ENCODE data around the gene PCDHB3.
"Not testable (repeated sequence)": the region's sequence is repeated elsewhere in the genome, so short reads cannot be mapped to it uniquely, and the experiment has no call there.

The PCDHB3 gene

DNA sequence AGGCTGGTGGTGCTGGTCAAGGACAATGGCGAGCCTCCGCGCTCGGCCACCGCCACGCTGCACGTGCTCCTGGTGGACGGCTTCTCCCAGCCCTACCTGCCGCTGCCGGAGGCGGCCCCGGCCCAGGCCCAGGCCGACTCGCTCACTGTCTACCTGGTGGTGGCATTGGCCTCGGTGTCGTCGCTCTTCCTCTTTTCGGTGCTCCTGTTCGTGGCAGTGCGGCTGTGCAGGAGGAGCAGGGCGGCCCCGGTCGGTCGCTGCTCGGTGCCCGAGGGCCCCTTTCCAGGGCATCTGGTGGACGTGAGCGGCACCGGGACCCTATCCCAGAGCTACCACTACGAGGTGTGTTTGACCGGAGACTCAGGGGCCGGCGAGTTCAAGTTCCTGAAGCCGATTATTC lies 37.1 kb downstream of the PCDHB3 start:
- not testable (repeated sequence) for DNase-seq

DNA sequence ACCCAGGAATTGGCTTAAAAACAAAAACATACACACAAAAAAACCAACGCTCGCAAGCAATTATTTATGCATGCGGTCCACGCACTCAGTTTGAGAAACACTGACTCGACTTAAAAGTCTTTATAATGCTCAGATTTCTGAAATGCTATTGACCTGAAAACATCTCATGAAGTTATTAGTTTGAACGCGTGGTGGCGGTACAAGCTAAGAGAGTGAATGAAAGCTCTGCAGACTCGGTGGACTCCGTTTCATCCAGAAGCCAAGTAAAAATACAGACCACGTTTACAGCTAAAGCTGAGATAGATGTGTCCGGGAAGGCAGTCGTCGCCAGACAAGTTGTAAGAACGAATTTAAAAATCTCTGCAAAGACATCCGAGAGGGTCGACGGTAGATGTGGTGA lies 49.5 kb downstream of the PCDHB3 start, which contains the start of gene PCDHB6:
PCDHB6 (plus strand) TSS at position 246 of the 400 bp plus-strand sequence. CDS start 201 bp downstream, outside the sequence.
- DNase-seq: no peak

DNA sequence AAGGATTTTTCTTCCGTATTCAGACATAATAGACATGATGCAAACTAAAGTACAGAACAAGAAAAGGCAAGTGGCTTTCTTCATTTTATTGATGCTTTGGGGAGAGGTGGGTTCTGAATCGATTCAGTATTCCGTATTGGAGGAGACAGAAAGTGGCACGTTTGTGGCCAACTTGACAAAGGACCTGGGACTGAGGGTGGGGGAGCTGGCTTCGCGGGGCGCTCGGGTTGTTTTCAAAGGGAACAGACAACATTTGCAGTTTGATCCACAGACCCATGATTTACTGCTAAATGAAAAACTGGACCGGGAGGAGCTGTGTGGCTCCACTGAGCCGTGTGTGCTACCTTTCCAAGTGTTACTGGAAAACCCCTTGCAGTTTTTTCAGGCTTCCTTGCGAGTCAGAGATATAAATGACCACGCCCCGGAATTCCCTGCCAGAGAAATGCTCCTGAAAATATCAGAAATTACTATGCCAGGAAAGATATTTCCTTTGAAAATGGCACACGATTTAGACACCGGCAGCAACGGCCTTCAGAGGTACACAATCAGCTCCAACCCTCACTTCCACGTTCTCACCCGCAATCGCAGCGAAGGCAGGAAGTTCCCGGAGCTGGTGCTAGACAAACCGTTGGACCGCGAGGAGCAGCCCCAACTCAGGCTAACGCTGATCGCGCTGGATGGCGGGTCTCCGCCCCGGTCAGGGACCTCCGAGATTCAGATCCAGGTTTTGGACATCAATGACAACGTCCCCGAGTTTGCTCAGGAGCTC lies 50.1 kb downstream of the PCDHB3 start:
- no peak for DNase-seq

GRCh38 chr5:141150993-141151325 lies 50.7 kb downstream of the PCDHB3 start:
- DNase-seq: no peak

DNA sequence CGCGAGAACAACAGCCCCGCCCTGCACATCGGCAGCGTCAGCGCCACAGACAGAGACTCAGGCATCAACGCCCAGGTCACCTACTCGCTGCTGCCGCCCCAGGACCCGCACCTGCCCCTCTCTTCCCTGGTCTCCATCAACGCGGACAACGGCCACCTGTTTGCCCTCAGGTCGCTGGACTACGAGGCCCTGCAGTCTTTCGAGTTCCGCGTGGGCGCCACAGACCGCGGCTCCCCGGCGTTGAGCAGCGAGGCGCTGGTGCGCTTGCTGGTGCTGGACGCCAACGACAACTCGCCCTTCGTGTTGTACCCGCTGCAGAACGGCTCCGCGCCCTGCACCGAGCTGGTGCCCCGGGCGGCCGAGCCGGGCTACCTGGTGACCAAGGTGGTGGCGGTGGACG lies 51.4 kb downstream of the PCDHB3 start:
- DNase-seq: not testable (repeated sequence)

DNA sequence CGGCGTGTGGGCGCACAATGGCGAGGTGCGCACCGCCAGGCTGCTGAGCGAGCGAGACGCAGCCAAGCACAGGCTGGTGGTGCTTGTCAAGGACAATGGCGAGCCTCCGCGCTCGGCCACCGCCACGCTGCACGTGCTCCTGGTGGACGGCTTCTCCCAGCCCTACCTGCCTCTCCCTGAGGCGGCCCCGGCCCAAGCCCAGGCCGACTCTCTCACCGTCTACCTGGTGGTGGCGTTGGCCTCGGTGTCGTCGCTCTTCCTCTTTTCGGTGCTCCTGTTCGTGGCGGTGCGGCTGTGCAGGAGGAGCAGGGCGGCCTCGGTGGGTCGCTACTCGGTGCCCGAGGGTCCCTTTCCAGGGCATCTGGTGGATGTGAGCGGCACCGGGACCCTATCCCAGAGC lies 51.8 kb downstream of the PCDHB3 start:
- DNase-seq: not testable (repeated sequence)
